HG02870 (cell line): ENCODE results near the gene MTO1.
"Not testable (repeated sequence)": the region's sequence is repeated elsewhere in the genome, so short reads cannot be mapped to it uniquely, and the experiment has no call there.

Experiments used
- ATAC-seq: cut with Tn5 transposase; IDR thresholded peaks from one replicate; pipeline ENCODE4 v1.9.1; 2021; ENCODE audit warnings: mild to moderate bottlenecking, moderate library complexity; ENCODE audit not compliant: unreplicated experiment

Gene MTO1

GRCh38 chr6:73503027-73503772, 41.7 kb downstream of the MTO1 start:
- no peak for ATAC-seq

- ATAC-seq, result no peak
Measured at GRCh38 chr6:73504160-73504559, 42.6 kb downstream of the MTO1 start.

- no peak for ATAC-seq
Measured at GRCh38 chr6:73505142-73505541, 43.6 kb downstream of the MTO1 start.

- ATAC-seq, result not testable (repeated sequence)
Measured at GRCh38 chr6:73505705-73506104, 44.2 kb downstream of the MTO1 start.

GRCh38 chr6:73506246-73506645, 44.7 kb downstream of the MTO1 start:
- no peak for ATAC-seq

GRCh38 chr6:73508776-73509175, 47.2 kb downstream of the MTO1 start:
- ATAC-seq, result no peak

GRCh38 chr6:73509851-73510250, 48.3 kb downstream of the MTO1 start:
- ATAC-seq, result no peak

GRCh38 chr6:73511796-73512195, 50.3 kb downstream of the MTO1 start:
- no peak for ATAC-seq

- no peak for ATAC-seq
Measured at GRCh38 chr6:73513496-73513854, 51.9 kb downstream of the MTO1 start.

GRCh38 chr6:73514746-73515110, 53.2 kb downstream of the MTO1 start:
- peak; percentile 20 for ATAC-seq

GRCh38 chr6:73515204-73515655, 53.7 kb downstream of the MTO1 start:
- ATAC-seq, result peak; percentile 39

GRCh38 chr6:73516514-73517489, 55.3 kb downstream of the MTO1 start:
- ATAC-seq, result no peak

GRCh38 chr6:73518100-73518981, 56.8 kb downstream of the MTO1 start:
- not testable (repeated sequence) for ATAC-seq

- ATAC-seq, result not testable (repeated sequence)
Measured at GRCh38 chr6:73518982-73519881, 57.7 kb downstream of the MTO1 start.

- ATAC-seq, result no peak
Measured at GRCh38 chr6:73519926-73520687, 58.6 kb downstream of the MTO1 start.

GRCh38 chr6:73520688-73521350, 59.3 kb downstream of the MTO1 start, which contains the start of gene EEF1A1:
Gene EEF1A1, minus strand, starts transcription at chr6:73521032. Its CDS starts 1,006 bp downstream, at chr6:73520026.
- ATAC-seq, result peak; percentile 56

- peak; percentile 30 for ATAC-seq
Measured at GRCh38 chr6:73521351-73521985, 59.9 kb downstream of the MTO1 start.
